Measurements from ENCODE around the gene AMOTL1. TPM values are rescaled to one million over a fixed set of nuclear protein-coding genes. Genes with fewer than 3 reads are reported as not detected.

The AMOTL1 gene
- total RNA-seq, 1 experiment from 2014 or later = 10.1 TPM

GRCh38 chr11:94741022-94741679, 27.0 kb upstream of the AMOTL1 start:
- peak; percentile 54 for DNase-seq (ENCODE audit: extremely low read depth, low read depth)

- DNase-seq (ENCODE audit: extremely low read depth, low read depth) = no peak
Observed at GRCh38 chr11:94742665-94743064, 25.5 kb upstream of the AMOTL1 start.

GRCh38 chr11:94746721-94747120, 21.4 kb upstream of the AMOTL1 start:
- peak; percentile 69 for DNase-seq (ENCODE audit: extremely low read depth, low read depth)

- DNase-seq (ENCODE audit: extremely low read depth, low read depth) = peak; percentile 53
Observed at GRCh38 chr11:94747146-94747545, 21.0 kb upstream of the AMOTL1 start.

GRCh38 chr11:94747601-94748041, 20.5 kb upstream of the AMOTL1 start:
- no peak for DNase-seq (ENCODE audit: extremely low read depth, low read depth)

GRCh38 chr11:94749369-94749768, 18.8 kb upstream of the AMOTL1 start:
- peak; percentile 60 for DNase-seq (ENCODE audit: extremely low read depth, low read depth)

- DNase-seq (ENCODE audit: extremely low read depth, low read depth) = no peak
Observed at GRCh38 chr11:94750319-94751217, 17.6 kb upstream of the AMOTL1 start.

- no peak for DNase-seq (ENCODE audit: extremely low read depth, low read depth)
Observed at GRCh38 chr11:94751218-94751609, 16.9 kb upstream of the AMOTL1 start.

GRCh38 chr11:94751786-94752185, 16.4 kb upstream of the AMOTL1 start:
- DNase-seq (ENCODE audit: extremely low read depth, low read depth) = no peak

GRCh38 chr11:94753630-94754029, 14.5 kb upstream of the AMOTL1 start:
- no peak for DNase-seq (ENCODE audit: extremely low read depth, low read depth)

GRCh38 chr11:94754335-94754734, 13.8 kb upstream of the AMOTL1 start:
- no peak for DNase-seq (ENCODE audit: extremely low read depth, low read depth)

- no peak for DNase-seq (ENCODE audit: extremely low read depth, low read depth)
Observed at GRCh38 chr11:94754819-94755218, 13.3 kb upstream of the AMOTL1 start.

GRCh38 chr11:94755494-94755893, 12.7 kb upstream of the AMOTL1 start:
- DNase-seq (ENCODE audit: extremely low read depth, low read depth) = no peak

- DNase-seq (ENCODE audit: extremely low read depth, low read depth) = no peak
Observed at GRCh38 chr11:94757037-94757735, 11.0 kb upstream of the AMOTL1 start.

GRCh38 chr11:94758666-94759065, 9.5 kb upstream of the AMOTL1 start:
- DNase-seq (ENCODE audit: extremely low read depth, low read depth) = no peak

- no peak for DNase-seq (ENCODE audit: extremely low read depth, low read depth)
Observed at GRCh38 chr11:94759522-94759921, 8.6 kb upstream of the AMOTL1 start.

- no peak for DNase-seq (ENCODE audit: extremely low read depth, low read depth)
Observed at GRCh38 chr11:94760296-94760695, 7.9 kb upstream of the AMOTL1 start.

GRCh38 chr11:94762208-94762607, 5.9 kb upstream of the AMOTL1 start:
- DNase-seq (ENCODE audit: extremely low read depth, low read depth) = no peak

- DNase-seq (ENCODE audit: extremely low read depth, low read depth) = no peak
Observed at GRCh38 chr11:94762995-94763394, 5.2 kb upstream of the AMOTL1 start.

GRCh38 chr11:94766713-94767206, 1.4 kb upstream of the AMOTL1 start:
- DNase-seq (ENCODE audit: extremely low read depth, low read depth) = no peak

GRCh38 chr11:94767291-94767690, 865 bp upstream of the AMOTL1 start:
- no peak for DNase-seq (ENCODE audit: extremely low read depth, low read depth)

All from NCI-H460 (cell line).